Chondrocyte (in vitro differentiated cells): ENCODE results near the gene DPP6. TPM values are rescaled to one million over a fixed set of nuclear protein-coding genes. Genes with fewer than 3 reads are reported as not detected.
A peak's percentile ranks its signal among the peaks of the same experiment; 100 is the strongest.
"Not testable (repeated sequence)": the region's sequence is repeated elsewhere in the genome, so short reads cannot be mapped to it uniquely, and the experiment has no call there.

ENCODE experiments used
- DNase-seq: peaks from one replicate; pipeline ENCODE4 v3.0.0; 2021; ENCODE audit warnings: mixed read lengths, low spot score
- H3K27ac Mint-ChIP-seq: one replicate; pipeline ENCODE4 v1.8.0; 2021; ENCODE audit warnings: mild to moderate bottlenecking, moderate library complexity, mixed read lengths; ENCODE audit not compliant: unreplicated experiment
- H3K27me3 Mint-ChIP-seq: 2 replicates; pipeline ENCODE4 v1.8.0; 2021; ENCODE audit warnings: low read depth, mixed read lengths
- H3K36me3 Mint-ChIP-seq: 2 replicates; pipeline ENCODE4 v1.8.0; 2021; ENCODE audit warnings: low read depth, mixed read lengths
- H3K4me1 Mint-ChIP-seq: 2 replicates; pipeline ENCODE4 v1.8.0; 2021; ENCODE audit warnings: low read depth, mild to moderate bottlenecking, mixed read lengths
- H3K4me3 Mint-ChIP-seq: one replicate; pipeline ENCODE4 v1.8.0; 2021; ENCODE audit warnings: mild to moderate bottlenecking, moderate library complexity, mixed read lengths; ENCODE audit not compliant: unreplicated experiment
- H3K9me3 Mint-ChIP-seq: 2 replicates; pipeline ENCODE4 v1.8.0; 2021; ENCODE audit warnings: low read depth, mixed read lengths
- total RNA-seq: library from RNA; stranded (reverse); gene quantifications from 3 replicates; pipeline ENCODE4 v1.2.1, GENCODE V29; 2021
- TF ChIP-seq, protein P1 (sequence below): fragments of 200-600 bp; sonication (generic); IDR thresholded peaks from 2 replicates; pipeline ENCODE4 v1.5.0; 2021; ENCODE audit warnings: antibody characterized with exemption, mild to moderate bottlenecking, moderate library complexity

The DPP6 gene
- total RNA-seq, 1 donor from 2014 or later: not detected

- no peak overlapping the region for H3K27ac Mint-ChIP-seq
- TF ChIP-seq, protein P1, sequence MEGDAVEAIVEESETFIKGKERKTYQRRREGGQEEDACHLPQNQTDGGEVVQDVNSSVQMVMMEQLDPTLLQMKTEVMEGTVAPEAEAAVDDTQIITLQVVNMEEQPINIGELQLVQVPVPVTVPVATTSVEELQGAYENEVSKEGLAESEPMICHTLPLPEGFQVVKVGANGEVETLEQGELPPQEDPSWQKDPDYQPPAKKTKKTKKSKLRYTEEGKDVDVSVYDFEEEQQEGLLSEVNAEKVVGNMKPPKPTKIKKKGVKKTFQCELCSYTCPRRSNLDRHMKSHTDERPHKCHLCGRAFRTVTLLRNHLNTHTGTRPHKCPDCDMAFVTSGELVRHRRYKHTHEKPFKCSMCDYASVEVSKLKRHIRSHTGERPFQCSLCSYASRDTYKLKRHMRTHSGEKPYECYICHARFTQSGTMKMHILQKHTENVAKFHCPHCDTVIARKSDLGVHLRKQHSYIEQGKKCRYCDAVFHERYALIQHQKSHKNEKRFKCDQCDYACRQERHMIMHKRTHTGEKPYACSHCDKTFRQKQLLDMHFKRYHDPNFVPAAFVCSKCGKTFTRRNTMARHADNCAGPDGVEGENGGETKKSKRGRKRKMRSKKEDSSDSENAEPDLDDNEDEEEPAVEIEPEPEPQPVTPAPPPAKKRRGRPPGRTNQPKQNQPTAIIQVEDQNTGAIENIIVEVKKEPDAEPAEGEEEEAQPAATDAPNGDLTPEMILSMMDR: peak; percentile 91
- H3K9me3 Mint-ChIP-seq: no peaks in the 10 kb centered on the region
- H3K4me3 Mint-ChIP-seq: peak overlapping the region; percentile 62
- H3K4me1 Mint-ChIP-seq: peaks cover 6% of the 10 kb centered on the region
- H3K36me3 Mint-ChIP-seq: no peaks in the 10 kb centered on the region
- peaks cover 6% of the 10 kb centered on the region for H3K27me3 Mint-ChIP-seq
- no peak for DNase-seq
These were observed 875.5 kb downstream of the DPP6 start for GRCh38 chr7:154927624-154928125.

DNA sequence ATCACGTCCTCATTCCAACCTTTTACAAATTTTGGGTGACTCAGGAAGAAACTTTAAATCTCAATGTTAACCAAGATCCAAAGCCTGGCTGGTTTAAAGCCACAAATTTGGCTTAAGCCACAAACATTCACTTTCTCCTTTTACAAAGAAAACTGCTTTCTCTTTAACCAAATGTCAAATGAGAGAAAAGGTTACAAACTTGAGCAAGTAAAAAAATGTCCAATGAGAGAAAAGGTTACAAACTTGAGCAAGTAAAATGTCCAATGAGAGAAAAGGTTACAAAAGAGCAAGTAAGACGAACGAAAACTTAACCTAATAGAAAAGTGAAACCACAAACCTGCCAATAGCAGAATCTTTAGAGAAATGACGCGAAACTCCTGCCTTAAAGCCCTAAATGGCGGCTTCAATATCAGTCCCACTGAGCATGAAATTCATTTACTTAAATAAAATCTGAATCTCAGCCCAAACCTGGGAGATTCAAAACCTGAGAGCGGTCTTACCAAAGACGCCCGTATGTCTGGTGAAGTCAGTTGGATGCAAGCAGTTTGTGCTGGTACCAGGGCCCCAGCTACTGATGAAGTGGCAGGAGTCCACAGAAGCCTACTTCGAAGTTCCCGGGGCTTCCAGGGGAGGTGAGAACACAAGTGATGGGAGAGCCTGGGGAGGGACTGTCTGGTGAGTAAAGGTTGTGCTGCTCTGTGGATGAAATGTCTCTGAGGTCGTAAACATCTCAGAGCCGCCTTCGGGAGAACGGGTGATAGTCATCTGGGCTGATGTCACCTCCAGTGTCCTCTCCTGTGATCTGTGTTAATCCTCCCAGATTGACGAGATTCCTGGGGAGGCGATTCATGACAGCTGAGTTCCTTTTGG is 876.2 kb downstream of the DPP6 start:
- Mint-ChIP-seq H3K27me3 (peaks cover 5% of the 10 kb centered on the region), H3K27ac (no peak overlapping the region), H3K9me3 (peaks cover 2% of the 10 kb centered on the region), H3K36me3 (no peaks in the 10 kb centered on the region), H3K4me3 (peak overlapping the region; percentile 62), H3K4me1 (peaks cover 6% of the 10 kb centered on the region)
- TF ChIP-seq, protein P1: no peak
- no peak for DNase-seq

DNA sequence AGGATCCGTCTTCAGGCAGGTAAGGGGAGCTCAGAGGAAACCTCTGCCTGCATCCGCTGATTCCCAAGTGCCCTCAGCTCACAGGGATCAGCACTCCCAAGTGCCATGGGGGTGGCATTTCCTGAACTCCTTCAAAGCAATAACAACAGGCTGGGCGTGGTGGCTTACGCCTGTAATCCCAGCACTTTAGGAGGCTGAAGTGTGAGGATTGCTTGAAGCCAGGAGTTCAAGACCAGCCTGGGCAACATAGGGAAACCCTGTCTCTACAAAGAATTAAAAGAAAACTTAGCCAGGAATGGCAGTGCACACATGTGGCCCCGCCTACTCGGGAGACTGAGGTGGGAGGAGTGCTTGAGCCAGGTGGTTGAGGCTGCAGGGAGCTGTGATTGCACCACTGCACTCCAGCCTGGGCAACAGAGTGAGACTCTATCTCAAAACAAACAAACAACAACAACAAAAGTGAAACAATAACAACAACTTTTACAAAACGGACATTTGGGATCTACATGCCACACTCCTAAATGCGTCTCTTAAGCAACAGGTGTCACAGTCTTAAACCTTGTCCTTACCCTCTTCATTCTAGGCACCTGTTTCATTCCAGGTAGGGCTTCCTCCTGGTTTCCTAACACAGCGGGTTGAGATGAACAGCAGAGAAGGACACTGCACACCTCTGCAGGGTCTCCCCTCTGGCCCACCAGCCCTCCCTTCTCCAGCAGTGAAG is 877.0 kb downstream of the DPP6 start:
- peaks cover 6% of the 10 kb centered on the region for H3K4me1 Mint-ChIP-seq

DNA sequence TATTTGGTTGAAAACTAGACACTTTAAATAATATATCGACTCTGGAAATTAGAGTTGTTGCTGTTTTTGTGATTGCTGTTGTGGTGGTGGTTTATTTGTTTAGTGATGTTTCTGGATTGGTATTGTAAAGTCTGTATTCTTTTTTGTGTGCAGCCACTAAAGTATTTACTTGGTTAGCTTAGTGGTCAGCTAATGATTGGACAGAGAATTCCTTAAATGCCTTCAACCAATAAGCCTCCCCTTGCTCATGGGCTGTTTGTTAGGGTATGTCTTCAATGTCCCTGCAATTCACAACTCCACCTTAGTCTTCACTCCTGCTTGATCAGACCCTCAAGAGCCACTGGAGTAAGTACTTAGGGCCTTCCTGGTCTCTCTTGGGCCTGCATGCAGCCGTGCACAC is 879.7 kb downstream of the DPP6 start:
- peaks cover 3% of the 10 kb centered on the region for H3K36me3 Mint-ChIP-seq
- H3K9me3 Mint-ChIP-seq: peaks cover 14% of the 10 kb centered on the region
- H3K27ac Mint-ChIP-seq: no peak overlapping the region
- TF ChIP-seq, protein P1: no peak
- DNase-seq: no peak
- peaks cover 8% of the 10 kb centered on the region for H3K27me3 Mint-ChIP-seq
- peaks cover 6% of the 10 kb centered on the region for H3K4me1 Mint-ChIP-seq
- no peak overlapping the region for H3K4me3 Mint-ChIP-seq

More for the DNA sequence above, 877.0 kb downstream of the DPP6 start:
- H3K36me3 Mint-ChIP-seq: peaks cover 2% of the 10 kb centered on the region
- H3K27ac Mint-ChIP-seq: no peak overlapping the region
- peaks cover 5% of the 10 kb centered on the region for H3K27me3 Mint-ChIP-seq
- DNase-seq: no peak
- H3K9me3 Mint-ChIP-seq: peaks cover 7% of the 10 kb centered on the region
- TF ChIP-seq, protein P1: no peak
- H3K4me3 Mint-ChIP-seq: peak overlapping the region; percentile 62

- not testable (repeated sequence) for H3K27me3 Mint-ChIP-seq, H3K36me3 Mint-ChIP-seq, H3K4me3 Mint-ChIP-seq, H3K4me1 Mint-ChIP-seq, H3K27ac Mint-ChIP-seq, DNase-seq
- peaks cover 23% of the 10 kb centered on the region for H3K9me3 Mint-ChIP-seq
These were observed 882.3 kb downstream of the DPP6 start for GRCh38 chr7:154934353-154934952.
